T47D (cell line): ENCODE measurements around the gene SLC35D3.
"Not testable (repeated sequence)": the region's sequence is repeated elsewhere in the genome, so short reads cannot be mapped to it uniquely, and the experiment has no call there.

Experiments
- DNase-seq, 2 experiments: peaks; one replicate each; pipeline versions ENCODE4 v3.0.0 to v3.0.0-alpha.2; 2011 to 2012; ENCODE audit warnings: low read depth in 1 of 2, low spot score in 1 of 2
- JUND ChIP-seq: IDR thresholded peaks from 2 replicates; pipeline ENCODE4 v1.6.1; 2012; ENCODE audit warnings: low read depth
- in situ Hi-C: cut with HindIII; loops from 2 replicates; pipeline ENCODE4 v1.10.0; 2016; ENCODE audit warnings: low sequenced_read_pairs, low pct_unique_long_range_greater_than_20kb

Gene SLC35D3

DNA sequence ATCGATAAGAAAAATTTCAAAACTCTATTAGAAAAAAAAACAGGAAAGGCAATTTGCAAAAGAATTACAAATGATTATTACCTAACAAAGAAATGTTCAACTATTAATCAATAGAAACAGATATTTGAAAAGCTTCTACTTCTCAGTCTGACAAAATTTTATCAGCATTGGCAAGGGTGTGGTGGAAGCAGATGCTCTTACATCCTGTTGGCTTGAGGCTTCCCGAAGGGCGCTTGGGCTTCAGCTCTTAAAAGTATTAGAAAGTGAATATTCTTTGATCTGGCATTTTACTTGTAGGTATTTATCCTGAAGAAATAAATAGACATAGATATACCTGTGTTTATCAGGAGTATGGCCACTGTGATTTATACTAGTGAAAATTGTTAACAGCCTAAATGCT is 38.7 kb downstream of the SLC35D3 start:
- no peak for DNase-seq
- in situ Hi-C loops: no loop called here
- TF ChIP-seq JUND: no peak

DNA sequence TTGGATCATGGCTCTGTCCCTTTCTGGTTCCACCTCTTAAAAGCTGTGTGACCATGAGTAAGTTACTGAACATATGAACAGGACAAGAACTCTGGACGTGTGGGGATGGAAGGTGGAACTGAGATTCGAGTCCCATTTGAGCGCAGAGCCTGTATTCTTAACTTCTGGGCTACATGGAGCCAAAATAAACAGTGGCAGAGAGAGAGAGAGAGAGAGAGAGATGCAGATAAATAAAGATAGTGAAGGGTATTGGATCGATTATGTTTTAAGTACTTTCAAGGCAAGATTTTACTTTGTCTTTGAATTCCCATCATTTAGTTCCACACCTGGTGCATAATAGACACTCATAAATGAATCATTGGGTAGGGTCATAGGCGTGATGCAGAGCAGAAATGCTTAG is 39.7 kb downstream of the SLC35D3 start:
- in situ Hi-C loops: no loop called here
- no peak for DNase-seq
- TF ChIP-seq JUND: no peak

DNA sequence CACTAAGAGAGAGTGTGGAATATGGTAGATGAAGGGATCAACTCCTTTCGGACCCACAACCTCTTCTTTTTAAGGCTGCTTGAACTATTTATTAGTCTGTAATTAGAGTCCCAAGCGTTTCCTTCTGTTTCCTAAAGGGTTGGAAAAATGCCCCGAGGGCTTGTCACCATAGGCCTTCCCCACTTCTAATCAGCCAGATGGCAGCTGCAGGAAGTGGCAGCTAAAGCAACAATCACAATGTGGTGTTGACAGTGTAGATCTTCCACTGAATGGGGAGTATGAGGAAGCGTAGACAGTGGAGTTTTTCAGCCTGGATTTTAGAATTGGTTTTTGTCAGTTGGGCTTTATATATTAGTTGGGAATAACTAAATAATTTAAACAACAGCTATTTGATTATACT is 40.6 kb downstream of the SLC35D3 start:
- in situ Hi-C loops: no loop called here
- DNase-seq: no peak
- no peak for TF ChIP-seq JUND

DNA sequence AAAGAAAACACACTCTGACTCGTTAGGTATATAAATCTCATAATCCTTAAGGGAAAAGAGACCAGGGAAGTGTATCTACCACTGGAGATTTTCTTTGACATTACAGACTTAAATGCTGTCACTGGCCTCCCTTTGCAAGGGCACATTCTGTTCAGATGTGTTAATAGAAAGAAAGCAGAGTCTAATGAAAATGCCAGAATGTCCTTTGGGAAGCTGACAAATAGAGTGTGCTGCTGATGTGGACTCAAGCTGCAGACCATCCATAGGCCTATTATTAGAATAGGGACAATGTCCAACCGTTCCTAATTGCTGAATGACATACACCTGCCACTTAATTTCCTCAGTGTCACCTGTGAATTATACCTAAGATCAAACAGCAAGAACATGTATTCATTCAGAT is 41.2 kb downstream of the SLC35D3 start:
- no peak for TF ChIP-seq JUND
- in situ Hi-C loops: no loop called here
- DNase-seq: no peak

DNA sequence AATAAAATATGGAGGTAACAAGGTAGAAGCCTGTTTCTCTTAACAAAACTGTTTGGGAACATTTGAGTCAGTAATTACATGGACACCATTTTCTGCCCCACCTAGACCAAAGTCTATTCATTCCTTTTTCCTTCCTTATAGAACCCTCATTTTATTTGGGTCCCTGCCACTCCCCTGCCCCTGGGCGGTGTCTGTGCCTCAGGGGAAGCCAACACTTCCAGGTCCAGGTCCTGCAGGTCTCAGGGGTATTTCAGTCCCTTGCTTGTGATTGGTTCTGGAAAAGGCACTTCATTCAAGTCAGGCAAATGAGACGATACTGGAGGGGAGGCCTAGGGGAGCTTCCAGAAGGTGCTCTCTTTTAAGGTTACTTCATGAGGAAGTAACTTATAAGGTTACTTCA is 42.3 kb downstream of the SLC35D3 start:
- no peak for TF ChIP-seq JUND
- in situ Hi-C loops: no loop called here
- DNase-seq: no peak

DNA sequence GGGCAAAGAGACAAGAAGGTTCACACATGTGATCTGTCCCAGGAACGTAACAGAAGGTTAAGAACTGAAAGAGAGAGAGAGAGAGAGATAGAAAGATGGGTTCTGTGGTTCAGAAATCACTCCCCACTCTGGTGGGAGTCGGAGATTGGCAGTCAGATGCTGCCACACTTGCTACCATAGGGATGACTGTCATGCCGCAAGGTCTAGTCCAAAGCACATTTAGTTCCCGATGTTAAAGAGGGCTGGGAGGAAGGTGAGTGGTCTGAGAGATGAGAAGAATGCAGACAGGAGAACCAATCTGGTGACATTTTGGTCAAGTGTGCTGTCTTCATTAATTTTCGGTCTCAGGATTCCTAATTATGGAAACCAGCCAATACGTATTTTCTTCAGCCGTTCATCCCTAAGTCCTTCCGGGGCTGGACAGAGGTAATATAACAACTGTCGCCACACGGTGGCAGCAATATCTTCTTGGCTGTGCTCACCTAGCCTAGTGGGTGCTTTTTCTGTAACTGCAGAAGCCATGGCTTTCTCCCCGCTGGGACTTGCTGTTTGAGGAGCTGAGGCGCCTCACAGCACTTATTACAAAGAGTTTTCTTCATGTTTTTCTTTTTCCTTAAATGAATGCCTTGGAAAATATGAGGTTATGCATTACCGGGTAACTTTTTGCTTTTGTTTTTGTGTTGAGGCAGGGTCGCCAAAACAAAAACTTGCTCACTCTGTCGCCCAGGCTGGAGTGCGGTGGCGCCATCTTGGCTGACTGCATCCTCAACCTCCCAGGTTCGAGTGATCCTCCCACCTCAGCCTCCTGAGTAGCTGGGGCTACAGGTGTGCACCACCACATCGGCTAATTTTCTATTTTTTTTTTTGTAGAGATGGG is 46.0 kb downstream of the SLC35D3 start:
- peak; percentile 55 to 86 for DNase-seq
- in situ Hi-C loops: no loop called here
- TF ChIP-seq JUND: no peak

DNA sequence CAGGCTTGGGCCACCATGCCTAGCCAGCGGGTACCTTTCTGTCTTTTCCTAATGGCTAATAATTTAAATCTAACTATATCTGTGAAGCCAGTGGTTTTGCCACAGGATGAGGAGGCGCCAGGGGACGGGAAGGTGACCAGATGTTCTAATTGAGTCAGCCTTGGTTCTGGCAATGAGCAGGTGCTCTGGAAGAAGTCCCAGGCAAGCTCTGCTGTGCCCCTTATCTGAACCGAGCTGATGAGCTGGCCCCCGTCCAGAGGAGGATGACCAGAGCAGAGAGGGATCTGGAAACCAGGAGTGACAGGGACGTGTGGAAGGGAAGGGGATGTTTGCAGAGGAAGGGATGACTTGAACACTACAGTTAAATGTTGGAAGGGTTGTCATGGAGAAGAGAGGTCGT is 46.7 kb downstream of the SLC35D3 start:
- TF ChIP-seq JUND: no peak
- in situ Hi-C loops: no loop called here
- no peak for DNase-seq

DNA sequence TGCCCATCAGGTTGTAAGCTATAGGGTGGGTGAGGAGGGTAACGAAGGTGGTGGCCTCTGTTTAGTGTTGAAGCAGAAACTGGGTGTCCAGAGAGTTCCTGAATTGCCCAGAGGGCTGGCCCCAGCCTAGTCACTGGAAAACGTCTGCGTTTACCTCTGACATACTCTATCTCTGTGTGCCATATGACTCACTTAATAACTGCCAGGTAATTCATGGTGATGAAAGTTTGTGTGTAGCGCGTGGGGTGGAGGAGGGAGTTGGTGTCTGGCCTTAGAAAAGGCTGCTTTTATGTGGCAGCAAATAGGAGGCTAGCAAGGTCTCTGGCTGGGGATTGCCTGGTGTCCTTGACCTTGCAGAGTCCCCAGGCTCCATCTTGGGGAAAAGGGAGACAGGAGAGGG is 47.3 kb downstream of the SLC35D3 start:
- no peak for DNase-seq
- in situ Hi-C loops: no loop called here
- TF ChIP-seq JUND: no peak

DNA sequence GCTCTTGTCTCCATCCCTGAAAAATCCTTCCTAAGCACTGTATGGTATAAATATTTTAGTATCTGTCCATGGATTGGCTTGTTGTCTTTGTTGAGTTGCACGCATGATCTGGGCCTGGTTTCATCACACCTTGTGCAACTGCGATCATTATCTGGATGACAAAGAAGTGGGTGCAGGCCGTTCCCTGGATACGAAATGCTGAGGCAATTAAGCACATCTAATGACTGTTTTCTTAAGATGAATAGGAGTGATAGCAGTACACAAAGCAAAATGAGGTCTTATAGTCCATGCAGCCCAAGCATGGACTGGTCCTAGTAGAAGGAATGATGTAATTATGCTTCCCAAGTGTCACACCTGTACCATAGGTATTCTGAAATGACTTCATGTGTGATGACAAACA is 47.8 kb downstream of the SLC35D3 start:
- peak in 1 of 2 experiments; percentile 36 for DNase-seq
- TF ChIP-seq JUND: no peak
- in situ Hi-C loops: no loop called here

DNA sequence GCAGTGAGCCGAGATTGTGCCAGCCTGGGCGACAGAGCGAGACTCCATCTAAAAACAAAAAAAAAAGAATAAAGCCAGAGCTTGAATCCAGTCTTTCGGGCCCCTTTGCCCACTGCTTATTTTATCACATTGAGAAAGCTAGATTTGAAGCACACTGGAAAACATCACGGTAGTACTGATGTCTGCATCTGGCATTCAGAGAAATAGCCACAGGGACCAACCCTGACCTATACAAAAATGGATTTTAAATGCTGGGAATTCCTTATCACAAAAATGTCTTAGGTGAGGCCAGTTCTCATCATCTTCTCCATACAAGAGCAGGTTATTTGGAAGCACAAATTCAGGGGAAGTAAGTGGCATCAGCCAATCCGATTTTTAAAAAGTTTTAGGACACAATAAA is 49.5 kb downstream of the SLC35D3 start:
- in situ Hi-C loops: no loop called here
- no peak for DNase-seq
- no peak for TF ChIP-seq JUND

DNA sequence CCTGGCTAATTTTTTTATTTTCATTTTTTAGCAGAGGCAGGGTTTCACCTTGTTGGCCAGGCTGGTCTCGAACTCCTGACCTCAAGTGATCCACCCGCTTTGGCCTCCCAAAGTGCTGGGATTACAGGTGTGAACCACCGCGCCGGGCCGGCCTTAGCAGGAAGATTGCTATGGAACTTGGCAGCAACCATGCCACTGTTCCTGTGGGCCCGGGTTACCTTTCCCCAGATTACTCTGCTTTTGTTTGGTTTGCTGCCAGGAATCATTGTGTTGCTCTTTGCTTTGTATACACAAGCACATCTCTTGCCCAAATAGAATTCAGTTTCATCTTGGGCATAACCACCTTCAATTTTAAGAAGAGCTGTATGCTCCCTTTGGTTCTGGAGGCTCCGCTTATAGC is 51.7 kb downstream of the SLC35D3 start:
- in situ Hi-C loops, DNase-seq: not testable (repeated sequence)
